ENCODE results near the gene LY6G5B. TPM values are rescaled to one million over a fixed set of nuclear protein-coding genes. Genes with fewer than 3 reads are reported as not detected.

The LY6G5B gene
- total RNA-seq, 1 donor from 2014 or later: 0.97 TPM

Other genes with a start within 250 kb of the LY6G5B start
- gene MICB, start 171.8 kb upstream of the LY6G5B start, total RNA-seq: 23.4 and 50.3 TPM in 2 replicates
- gene MCCD1, start 141.0 kb upstream of the LY6G5B start, total RNA-seq: not detected in 2 replicates
- gene DDX39B, start 128.0 kb upstream of the LY6G5B start, total RNA-seq: 354 and 456 TPM in 2 replicates
- 0.97 and 2.0 TPM in 2 replicates for gene ATP6V1G2, start 123.4 kb upstream of the LY6G5B start, total RNA-seq
- gene NFKBIL1, start 122.4 kb upstream of the LY6G5B start, total RNA-seq: 25.3 and 26.9 TPM in 2 replicates
- not detected in 2 replicates for gene LTA, start 97.7 kb upstream of the LY6G5B start, total RNA-seq
- gene TNF, start 94.4 kb upstream of the LY6G5B start, total RNA-seq: under 0.01 TPM in 1 of 2 replicates, not detected in the other
- 3.2 and 6.7 TPM in 2 replicates for gene LTB, start 87.6 kb upstream of the LY6G5B start, total RNA-seq
- gene LST1, start 83.7 kb upstream of the LY6G5B start, total RNA-seq: 0.32 TPM in 1 of 2 replicates, not detected in the other
- not detected in 2 replicates for gene NCR3, start 77.0 kb upstream of the LY6G5B start, total RNA-seq
- not detected in 2 replicates for gene AIF1, start 54.7 kb upstream of the LY6G5B start, total RNA-seq
- 22.2 and 24.0 TPM in 2 replicates for gene PRRC2A, start 49.3 kb upstream of the LY6G5B start, total RNA-seq
- 90.4 and 110 TPM in 2 replicates for gene BAG6, start 17.3 kb upstream of the LY6G5B start, total RNA-seq
- gene APOM, start 14.1 kb upstream of the LY6G5B start, total RNA-seq: 0.30 TPM in 1 of 2 replicates, not detected in the other
- 18.8 and 21.1 TPM in 2 replicates for gene C6orf47, start 9.2 kb upstream of the LY6G5B start, total RNA-seq
- 10.2 and 10.7 TPM in 2 replicates for gene GPANK1, start 5.0 kb upstream of the LY6G5B start, total RNA-seq
- 84.3 and 95.2 TPM in 2 replicates for gene CSNK2B, start 3.9 kb upstream of the LY6G5B start, total RNA-seq
- gene LY6G5C, start 11.1 kb downstream of the LY6G5B start, total RNA-seq: under 0.01 and 2.7 TPM in 2 replicates
- 41.3 and 51.1 TPM in 2 replicates for gene ABHD16A, start 33.3 kb downstream of the LY6G5B start, total RNA-seq
- not detected in 2 replicates for gene LY6G6F, start 36.9 kb downstream of the LY6G5B start, total RNA-seq
- not detected in 2 replicates for gene LY6G6D, start 45.4 kb downstream of the LY6G5B start, total RNA-seq
- not detected in 2 replicates for gene LY6G6C, start 51.8 kb downstream of the LY6G5B start, total RNA-seq
- gene MPIG6B, start 53.4 kb downstream of the LY6G5B start, total RNA-seq: not detected in 2 replicates
- 68.5 and 79.6 TPM in 2 replicates for gene DDAH2, start 59.3 kb downstream of the LY6G5B start, total RNA-seq
- gene CLIC1, start 66.6 kb downstream of the LY6G5B start, total RNA-seq: 865 and 1,138 TPM in 2 replicates
- 7.1 and 7.9 TPM in 2 replicates for gene MSH5, start 70.0 kb downstream of the LY6G5B start, total RNA-seq
- gene SAPCD1, start 92.7 kb downstream of the LY6G5B start, total RNA-seq: 0.65 TPM in 1 of 2 replicates, not detected in the other
- not detected in 2 replicates for gene VWA7, start 107.4 kb downstream of the LY6G5B start, total RNA-seq
- 50.3 and 57.1 TPM in 2 replicates for gene VARS1, start 125.8 kb downstream of the LY6G5B start, total RNA-seq
- gene LSM2, start 137.0 kb downstream of the LY6G5B start, total RNA-seq: 57.2 and 65.0 TPM in 2 replicates
- 0.76 and 0.97 TPM in 2 replicates for gene HSPA1L, start 145.3 kb downstream of the LY6G5B start, total RNA-seq
- 43.5 and 61.9 TPM in 2 replicates for gene HSPA1A, start 145.6 kb downstream of the LY6G5B start, total RNA-seq
- gene HSPA1B, start 157.8 kb downstream of the LY6G5B start, total RNA-seq: 60.1 and 104 TPM in 2 replicates
- gene NEU1, start 192.8 kb downstream of the LY6G5B start, total RNA-seq: 58.1 and 93.8 TPM in 2 replicates
- 0.15 and 0.32 TPM in 2 replicates for gene SLC44A4, start 209.0 kb downstream of the LY6G5B start, total RNA-seq
- gene EHMT2, start 227.7 kb downstream of the LY6G5B start, total RNA-seq: 36.4 and 43.8 TPM in 2 replicates
- 2.6 and 2.9 TPM in 2 replicates for gene ZBTB12, start 232.1 kb downstream of the LY6G5B start, total RNA-seq